ENCODE results near the gene TRHDE.
"Not testable (repeated sequence)": the region's sequence is repeated elsewhere in the genome, so short reads cannot be mapped to it uniquely, and the experiment has no call there.

The TRHDE gene

GRCh38 chr12:72502546-72502945 is 230.4 kb downstream of the TRHDE start:
- no peaks in the 10 kb centered on the region for H3K4me1 ChIP-seq (ENCODE audit: control insufficient read depth, insufficient read depth, low read length, poor library complexity, severe bottlenecking)
- no peaks in the 10 kb centered on the region for H3K36me3 ChIP-seq (ENCODE audit: control insufficient read depth, insufficient read depth, low read length)
- H3K4me3 ChIP-seq (ENCODE audit: extremely low read depth, insufficient read depth, low read length, poor library complexity, severe bottlenecking) = no peak overlapping the region
- H3K27ac ChIP-seq (ENCODE audit: low read depth, low read length, severe bottlenecking) = no peak overlapping the region
- 100% methylated on average over 1 of the region's 3 CpGs; no CpG with 5 or more reads in 1 of the 2 experiments for WGBS, 2 experiments (ENCODE audit: insufficient coverage in 2 of 2)
- no peaks in the 10 kb centered on the region for H3K9me3 ChIP-seq (ENCODE audit: control insufficient read depth, low read length)

- no CpG with 5 or more reads among the region's 1 CpG for WGBS, 2 experiments (ENCODE audit: insufficient coverage in 2 of 2)
- H3K4me3 ChIP-seq (ENCODE audit: extremely low read depth, insufficient read depth, low read length, poor library complexity, severe bottlenecking) = no peak overlapping the region
- no peaks in the 10 kb centered on the region for H3K36me3 ChIP-seq (ENCODE audit: control insufficient read depth, insufficient read depth, low read length)
- no peaks in the 10 kb centered on the region for H3K9me3 ChIP-seq (ENCODE audit: control insufficient read depth, low read length)
- H3K27ac ChIP-seq (ENCODE audit: low read depth, low read length, severe bottlenecking) = no peak overlapping the region
- no peaks in the 10 kb centered on the region for H3K4me1 ChIP-seq (ENCODE audit: control insufficient read depth, insufficient read depth, low read length, poor library complexity, severe bottlenecking)
Observed at GRCh38 chr12:72505227-72505626, 233.1 kb downstream of the TRHDE start.

GRCh38 chr12:72509891-72510290 is 237.7 kb downstream of the TRHDE start:
- Histone ChIP-seq H3K27ac (ENCODE audit: low read depth, low read length, severe bottlenecking) (no peak overlapping the region), H3K9me3 (ENCODE audit: control insufficient read depth, low read length) (no peaks in the 10 kb centered on the region), H3K4me3 (ENCODE audit: extremely low read depth, insufficient read depth, low read length, poor library complexity, severe bottlenecking) (no peak overlapping the region), H3K4me1 (ENCODE audit: control insufficient read depth, insufficient read depth, low read length, poor library complexity, severe bottlenecking) (no peaks in the 10 kb centered on the region), H3K36me3 (ENCODE audit: control insufficient read depth, insufficient read depth, low read length) (no peaks in the 10 kb centered on the region)
- WGBS, 2 experiments (ENCODE audit: insufficient coverage in 2 of 2) = no CpG with 5 or more reads among the region's 1 CpG

GRCh38 chr12:72510772-72511171 is 238.6 kb downstream of the TRHDE start:
- 100% methylated on average over 1 of the region's 1 CpG; no CpG with 5 or more reads in 1 of the 2 experiments for WGBS, 2 experiments (ENCODE audit: insufficient coverage in 2 of 2)
- Histone ChIP-seq H3K4me1 (ENCODE audit: control insufficient read depth, insufficient read depth, low read length, poor library complexity, severe bottlenecking) (no peaks in the 10 kb centered on the region), H3K27ac (ENCODE audit: low read depth, low read length, severe bottlenecking) (no peak overlapping the region), H3K4me3 (ENCODE audit: extremely low read depth, insufficient read depth, low read length, poor library complexity, severe bottlenecking) (no peak overlapping the region), H3K9me3 (ENCODE audit: control insufficient read depth, low read length) (no peaks in the 10 kb centered on the region), H3K36me3 (ENCODE audit: control insufficient read depth, insufficient read depth, low read length) (no peaks in the 10 kb centered on the region)

GRCh38 chr12:72511498-72511897 is 239.3 kb downstream of the TRHDE start:
- Histone ChIP-seq H3K27ac (ENCODE audit: low read depth, low read length, severe bottlenecking) (peak overlapping the region; percentile 71), H3K9me3 (ENCODE audit: control insufficient read depth, low read length) (no peaks in the 10 kb centered on the region), H3K4me1 (ENCODE audit: control insufficient read depth, insufficient read depth, low read length, poor library complexity, severe bottlenecking) (no peaks in the 10 kb centered on the region), H3K4me3 (ENCODE audit: extremely low read depth, insufficient read depth, low read length, poor library complexity, severe bottlenecking) (no peak overlapping the region), H3K36me3 (ENCODE audit: control insufficient read depth, insufficient read depth, low read length) (no peaks in the 10 kb centered on the region)
- no CpG with 5 or more reads among the region's 2 CpGs for WGBS, 2 experiments (ENCODE audit: insufficient coverage in 2 of 2)

GRCh38 chr12:72511906-72512305 is 239.7 kb downstream of the TRHDE start:
- Histone ChIP-seq H3K4me3 (ENCODE audit: extremely low read depth, insufficient read depth, low read length, poor library complexity, severe bottlenecking) (no peak overlapping the region), H3K27ac (ENCODE audit: low read depth, low read length, severe bottlenecking) (peak overlapping the region; percentile 71), H3K9me3 (ENCODE audit: control insufficient read depth, low read length) (no peaks in the 10 kb centered on the region), H3K4me1 (ENCODE audit: control insufficient read depth, insufficient read depth, low read length, poor library complexity, severe bottlenecking) (no peaks in the 10 kb centered on the region), H3K36me3 (ENCODE audit: control insufficient read depth, insufficient read depth, low read length) (no peaks in the 10 kb centered on the region)
- WGBS, 2 experiments (ENCODE audit: insufficient coverage in 2 of 2) = 58 to 73% methylated on average over 2 of the region's 3 CpGs

GRCh38 chr12:72520044-72520678 is 248.0 kb downstream of the TRHDE start:
- H3K4me1 ChIP-seq (ENCODE audit: control insufficient read depth, insufficient read depth, low read length, poor library complexity, severe bottlenecking); H3K36me3 ChIP-seq (ENCODE audit: control insufficient read depth, insufficient read depth, low read length); H3K4me3 ChIP-seq (ENCODE audit: extremely low read depth, insufficient read depth, low read length, poor library complexity, severe bottlenecking); H3K27ac ChIP-seq (ENCODE audit: low read depth, low read length, severe bottlenecking); H3K9me3 ChIP-seq (ENCODE audit: control insufficient read depth, low read length): not testable (repeated sequence)
- WGBS, 2 experiments (ENCODE audit: insufficient coverage in 2 of 2) = 92 to 95% methylated on average over 20 to 23 of the region's 27 CpGs

GRCh38 chr12:72521326-72521725 is 249.2 kb downstream of the TRHDE start:
- WGBS, 2 experiments (ENCODE audit: insufficient coverage in 2 of 2) = 82 to 100% methylated on average over 1 to 2 of the region's 3 CpGs
- Histone ChIP-seq H3K4me1 (ENCODE audit: control insufficient read depth, insufficient read depth, low read length, poor library complexity, severe bottlenecking) (no peaks in the 10 kb centered on the region), H3K9me3 (ENCODE audit: control insufficient read depth, low read length) (no peaks in the 10 kb centered on the region), H3K27ac (ENCODE audit: low read depth, low read length, severe bottlenecking) (no peak overlapping the region), H3K36me3 (ENCODE audit: control insufficient read depth, insufficient read depth, low read length) (no peaks in the 10 kb centered on the region), H3K4me3 (ENCODE audit: extremely low read depth, insufficient read depth, low read length, poor library complexity, severe bottlenecking) (no peak overlapping the region)

- no peaks in the 10 kb centered on the region for H3K36me3 ChIP-seq (ENCODE audit: control insufficient read depth, insufficient read depth, low read length)
- H3K9me3 ChIP-seq (ENCODE audit: control insufficient read depth, low read length) = no peaks in the 10 kb centered on the region
- H3K27ac ChIP-seq (ENCODE audit: low read depth, low read length, severe bottlenecking) = no peak overlapping the region
- H3K4me1 ChIP-seq (ENCODE audit: control insufficient read depth, insufficient read depth, low read length, poor library complexity, severe bottlenecking) = no peaks in the 10 kb centered on the region
- whole genome bisulfite sequencing, 2 experiments (ENCODE audit: insufficient coverage in 2 of 2) = 71 to 100% methylated on average over 1 of the region's 1 CpG
- no peak overlapping the region for H3K4me3 ChIP-seq (ENCODE audit: extremely low read depth, insufficient read depth, low read length, poor library complexity, severe bottlenecking)
Observed at GRCh38 chr12:72522411-72522810, 250.2 kb downstream of the TRHDE start.

- Histone ChIP-seq H3K27ac (ENCODE audit: low read depth, low read length, severe bottlenecking) (no peak overlapping the region), H3K4me3 (ENCODE audit: extremely low read depth, insufficient read depth, low read length, poor library complexity, severe bottlenecking) (no peak overlapping the region), H3K9me3 (ENCODE audit: control insufficient read depth, low read length) (no peaks in the 10 kb centered on the region), H3K36me3 (ENCODE audit: control insufficient read depth, insufficient read depth, low read length) (no peaks in the 10 kb centered on the region), H3K4me1 (ENCODE audit: control insufficient read depth, insufficient read depth, low read length, poor library complexity, severe bottlenecking) (no peaks in the 10 kb centered on the region)
- WGBS, 2 experiments (ENCODE audit: insufficient coverage in 2 of 2) = 87 to 88% methylated on average over 2 to 3 of the region's 3 CpGs
Observed at GRCh38 chr12:72523754-72524153, 251.6 kb downstream of the TRHDE start.

GRCh38 chr12:72535212-72535990 is 263.2 kb downstream of the TRHDE start:
- H3K4me3 ChIP-seq (ENCODE audit: extremely low read depth, insufficient read depth, low read length, poor library complexity, severe bottlenecking) = no peak overlapping the region
- no CpG with 5 or more reads among the region's 1 CpG for WGBS, 2 experiments (ENCODE audit: insufficient coverage in 2 of 2)
- H3K36me3 ChIP-seq (ENCODE audit: control insufficient read depth, insufficient read depth, low read length) = no peaks in the 10 kb centered on the region
- H3K27ac ChIP-seq (ENCODE audit: low read depth, low read length, severe bottlenecking) = no peak overlapping the region
- H3K4me1 ChIP-seq (ENCODE audit: control insufficient read depth, insufficient read depth, low read length, poor library complexity, severe bottlenecking) = no peaks in the 10 kb centered on the region
- no peaks in the 10 kb centered on the region for H3K9me3 ChIP-seq (ENCODE audit: control insufficient read depth, low read length)

All from mesodermal cell (in vitro differentiated cells).